Stimulated activated naive B cell treated with anti-CD40 and anti-IgM and Interleukin-4, amounts not matched to agents 10 μg/mL and 1 μg/mL and 100 μg/mL, for 72 hours (primary cell): ENCODE data around the gene RIN2.
"Not testable (repeated sequence)": the region's sequence is repeated elsewhere in the genome, so short reads cannot be mapped to it uniquely, and the experiment has no call there.

Experiments
- ATAC-seq, 2 donors: fragments of 150-1000 bp; cut with Tn5 transposase; replicated peaks; 2 replicates each; pipeline ENCODE4 v1.10.0; 2021; ENCODE audit warnings: moderate library complexity in 1 of 2
- DNase-seq: peaks from one replicate; pipeline ENCODE4 v3.0.0; 2021
- H3K27ac Mint-ChIP-seq: one replicate; pipeline ENCODE4 v1.8.0; 2022; ENCODE audit warnings: mild to moderate bottlenecking, mixed read lengths
- H3K27me3 Mint-ChIP-seq, 2 donors: one replicate each; pipeline ENCODE4 v1.8.0; 2022; ENCODE audit warnings: mixed read lengths in 2 of 2
- H3K36me3 Mint-ChIP-seq, 2 donors: one replicate each; pipeline ENCODE4 v1.8.0; 2022; ENCODE audit warnings: mixed read lengths in 2 of 2, mild to moderate bottlenecking in 1 of 2
- H3K4me1 Mint-ChIP-seq, 2 donors: one replicate each; pipeline ENCODE4 v1.8.0; 2022; ENCODE audit warnings: mixed read lengths in 2 of 2, mild to moderate bottlenecking in 1 of 2
- H3K4me3 Mint-ChIP-seq, 2 donors: one replicate each; pipeline ENCODE4 v1.8.0; 2022; ENCODE audit warnings: mild to moderate bottlenecking in 2 of 2, mixed read lengths in 2 of 2, moderate library complexity in 1 of 2
- H3K9me3 Mint-ChIP-seq, 2 donors: one replicate each; pipeline ENCODE4 v1.8.0; 2022; ENCODE audit warnings: mixed read lengths in 2 of 2, mild to moderate bottlenecking in 1 of 2

The RIN2 gene

DNA sequence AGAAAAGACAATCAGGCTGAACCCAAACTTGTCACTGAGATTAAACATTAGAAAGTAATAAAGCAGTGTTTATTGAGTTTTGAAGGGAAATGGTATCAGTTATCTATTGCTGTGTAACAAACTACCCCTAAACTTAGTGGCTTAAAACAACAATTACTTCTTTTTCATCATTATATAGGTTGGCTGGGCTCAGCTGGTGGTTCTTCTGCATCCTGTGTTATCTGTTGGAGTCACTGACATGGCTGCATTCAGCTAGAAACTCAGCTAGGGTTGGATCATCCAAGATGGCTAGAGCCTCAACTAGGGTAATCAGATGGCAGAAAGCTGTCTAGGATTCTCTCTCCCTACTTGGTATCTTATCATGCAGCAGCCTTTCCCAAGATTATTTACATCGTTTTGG is 12.5 kb upstream of the RIN2 start:
- H3K27ac Mint-ChIP-seq = no peak overlapping the region
- ATAC-seq = no peak
- peaks cover 25 to 40% of the 10 kb centered on the region in 2 donors for H3K27me3 Mint-ChIP-seq
- H3K4me3 Mint-ChIP-seq = no peak overlapping the region
- peaks cover under 1 to 6% of the 10 kb centered on the region in 2 donors for H3K4me1 Mint-ChIP-seq
- DNase-seq = no peak
- H3K9me3 Mint-ChIP-seq = peaks cover 3 to 4% of the 10 kb centered on the region in 2 donors
- H3K36me3 Mint-ChIP-seq = no peaks in the 10 kb centered on the region

DNA sequence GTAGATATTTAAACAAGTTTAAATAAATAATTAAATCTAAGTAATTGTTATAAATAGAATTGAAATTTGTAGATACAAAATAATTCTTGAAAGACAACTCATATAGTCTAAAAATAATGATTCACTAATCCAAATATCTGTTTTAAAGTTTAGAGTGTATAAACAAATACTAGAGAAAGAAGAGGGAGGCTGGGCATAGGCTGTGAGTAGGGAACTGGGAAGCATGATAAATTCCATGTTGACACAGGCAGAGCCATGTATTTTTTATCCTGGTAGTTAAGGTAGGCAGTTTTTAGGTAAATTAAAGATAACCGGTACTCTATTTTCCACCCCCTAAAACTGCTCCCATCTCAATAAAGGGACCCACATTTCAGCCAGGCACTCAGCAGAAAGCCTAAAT is 11.7 kb upstream of the RIN2 start:
- H3K27me3 Mint-ChIP-seq = peaks cover 19 to 33% of the 10 kb centered on the region in 2 donors
- H3K4me3 Mint-ChIP-seq = no peak overlapping the region
- peaks cover 9 to 14% of the 10 kb centered on the region in 2 donors for H3K4me1 Mint-ChIP-seq
- no peaks in the 10 kb centered on the region for H3K36me3 Mint-ChIP-seq
- H3K27ac Mint-ChIP-seq = no peak overlapping the region
- peaks cover 3 to 4% of the 10 kb centered on the region in 2 donors for H3K9me3 Mint-ChIP-seq
- ATAC-seq (no peak), DNase-seq (no peak)

DNA sequence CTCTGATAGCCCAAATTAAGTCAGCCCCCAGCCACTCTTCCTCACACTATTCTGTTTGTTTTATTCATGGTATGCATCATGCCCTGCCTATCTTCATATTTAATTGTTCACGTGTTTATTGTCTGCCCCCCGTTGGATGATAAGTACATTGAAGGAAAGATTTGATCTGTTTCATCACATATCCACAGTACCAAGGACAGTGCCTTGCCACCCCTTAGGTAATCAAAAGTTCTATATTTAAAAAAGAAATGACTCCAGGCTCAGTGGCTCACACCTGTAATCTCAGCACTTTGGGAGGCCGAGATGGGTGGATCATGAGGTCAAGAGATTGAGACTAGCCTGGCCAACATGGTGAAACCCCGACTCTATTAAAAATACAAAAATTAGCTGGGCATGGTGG is 10.2 kb upstream of the RIN2 start:
- no peaks in the 10 kb centered on the region for H3K36me3 Mint-ChIP-seq
- no peak overlapping the region for H3K27ac Mint-ChIP-seq
- H3K4me1 Mint-ChIP-seq = peaks cover 15 to 21% of the 10 kb centered on the region in 2 donors
- no peak overlapping the region for H3K4me3 Mint-ChIP-seq
- ATAC-seq = no peak
- DNase-seq = no peak
- H3K9me3 Mint-ChIP-seq = peaks cover 3 to 4% of the 10 kb centered on the region in 2 donors
- peaks cover 13 to 35% of the 10 kb centered on the region in 2 donors for H3K27me3 Mint-ChIP-seq

DNA sequence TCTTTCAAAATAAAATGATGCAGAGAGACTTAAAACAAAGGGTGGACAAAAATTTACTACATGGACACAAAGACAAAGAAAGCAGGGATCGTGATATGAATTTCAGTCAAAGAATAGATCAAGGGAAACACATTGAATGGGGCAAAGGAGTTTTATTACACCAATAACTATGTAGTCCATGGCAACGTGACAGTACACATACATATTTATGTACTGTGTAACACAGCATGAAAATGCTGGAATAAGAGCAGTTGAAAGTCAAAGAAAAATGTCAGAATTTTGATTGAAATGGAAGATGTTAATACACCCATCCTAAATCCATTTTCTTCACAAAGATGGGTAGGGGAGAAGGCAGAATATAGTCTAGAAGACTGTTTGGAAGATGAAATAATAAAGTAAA is 9.4 kb upstream of the RIN2 start:
- ATAC-seq (no peak), DNase-seq (no peak)
- Mint-ChIP-seq H3K27ac (no peak overlapping the region), H3K27me3 (peaks cover 15 to 36% of the 10 kb centered on the region in 2 donors), H3K36me3 (peaks cover 0 to 2% of the 10 kb centered on the region in 2 donors), H3K4me1 (peaks cover 15 to 21% of the 10 kb centered on the region in 2 donors), H3K9me3 (peaks cover 3 to 4% of the 10 kb centered on the region in 2 donors), H3K4me3 (no peak overlapping the region)

DNA sequence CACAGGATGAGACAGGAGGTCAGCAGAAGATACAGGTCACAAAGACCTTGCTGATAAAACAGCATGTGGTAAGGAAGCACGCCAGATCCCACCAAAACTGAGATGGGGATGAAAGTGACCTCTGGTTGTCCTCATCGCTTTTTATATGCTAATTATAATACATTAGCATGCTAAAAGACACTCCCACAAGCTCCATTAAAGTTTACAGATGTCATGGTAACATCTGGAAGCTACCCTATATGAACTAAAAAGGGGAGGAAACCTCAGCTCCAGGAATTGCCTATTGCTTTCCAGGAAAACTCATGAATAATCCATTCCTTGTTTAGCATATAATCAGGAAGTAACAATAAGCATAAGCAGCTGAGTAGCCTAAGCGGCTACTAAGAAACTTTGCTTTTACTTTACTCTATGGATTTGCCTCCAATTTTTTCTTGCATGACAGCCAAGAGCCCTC is 8.4 kb upstream of the RIN2 start:
- ATAC-seq (no peak), DNase-seq (no peak)
- H3K36me3 Mint-ChIP-seq = peaks cover 0 to 3% of the 10 kb centered on the region in 2 donors
- H3K9me3 Mint-ChIP-seq = peaks cover 1 to 2% of the 10 kb centered on the region in 2 donors
- peaks cover 15 to 21% of the 10 kb centered on the region in 2 donors for H3K4me1 Mint-ChIP-seq
- H3K27ac Mint-ChIP-seq = no peak overlapping the region
- H3K4me3 Mint-ChIP-seq = no peak overlapping the region
- H3K27me3 Mint-ChIP-seq = peaks cover 21 to 41% of the 10 kb centered on the region in 2 donors

DNA sequence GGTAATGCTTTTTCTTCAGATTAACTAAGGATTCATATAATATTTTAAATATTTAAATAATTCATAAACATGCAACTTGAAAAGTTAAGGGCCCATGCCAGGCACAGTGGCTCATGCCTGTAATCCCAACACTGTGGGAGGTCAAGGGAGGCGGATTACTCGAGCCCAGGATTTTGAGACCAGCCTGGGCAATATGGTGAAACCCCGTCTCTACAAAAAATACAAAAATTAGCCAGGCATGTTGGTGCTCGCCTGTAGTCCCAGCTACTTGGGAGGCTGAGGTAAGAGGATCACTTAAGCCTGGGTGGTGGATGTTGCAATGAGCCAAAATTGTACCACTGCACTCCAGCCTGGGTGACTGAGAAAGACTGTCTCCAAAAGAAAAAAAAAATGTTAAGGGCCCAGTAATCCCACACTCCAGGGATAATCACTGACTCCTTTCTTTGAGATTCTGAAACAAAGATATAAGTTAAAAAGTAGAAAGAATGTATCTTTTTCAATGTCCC is 7.9 kb upstream of the RIN2 start:
- peaks cover 15 to 21% of the 10 kb centered on the region in 2 donors for H3K4me1 Mint-ChIP-seq
- H3K4me3 Mint-ChIP-seq = no peak overlapping the region
- ATAC-seq (no peak), DNase-seq (no peak)
- H3K9me3 Mint-ChIP-seq = no peaks in the 10 kb centered on the region
- H3K27me3 Mint-ChIP-seq = peaks cover 21 to 40% of the 10 kb centered on the region in 2 donors
- H3K27ac Mint-ChIP-seq = no peak overlapping the region
- H3K36me3 Mint-ChIP-seq = peaks cover 0 to 3% of the 10 kb centered on the region in 2 donors

DNA sequence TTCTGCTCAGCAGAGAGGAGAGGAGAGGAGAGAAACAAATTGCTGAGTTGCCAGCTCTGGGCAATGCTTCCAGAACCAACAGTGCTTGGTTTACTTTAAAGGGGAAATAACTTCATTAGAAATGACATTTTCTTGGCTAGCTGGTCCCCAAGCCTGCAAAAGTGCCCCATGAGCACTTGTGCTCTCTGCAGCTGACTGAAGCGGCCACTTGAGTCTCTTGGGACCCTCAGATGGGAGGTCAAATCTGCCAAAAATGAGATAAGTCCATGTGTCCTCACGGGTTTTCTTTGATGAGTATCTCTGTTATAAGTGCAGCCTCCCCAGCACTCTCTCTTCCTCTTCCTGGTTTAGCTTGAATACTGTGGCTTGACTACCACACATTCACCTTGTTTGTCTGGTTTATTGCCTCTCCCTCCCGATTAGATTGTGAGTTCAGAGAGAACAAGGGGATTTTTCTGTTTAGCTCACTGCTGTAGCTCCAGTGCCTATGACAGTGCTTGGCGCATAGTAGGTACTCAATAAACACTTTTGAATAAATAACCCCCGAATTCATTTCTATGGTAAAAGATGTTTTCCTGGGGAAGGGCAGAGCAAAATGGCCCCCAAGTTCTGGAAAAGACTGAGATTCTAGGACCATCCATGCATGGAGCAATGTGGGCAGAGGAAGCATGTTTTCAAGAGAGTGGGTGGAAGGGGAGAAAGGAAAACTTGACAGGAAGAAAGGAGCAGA is 7.0 kb upstream of the RIN2 start:
- Mint-ChIP-seq H3K27ac (peak overlapping the region; percentile 82), H3K4me3 (peak overlapping the region; percentile 19 to 26), H3K36me3 (peaks cover 0 to 3% of the 10 kb centered on the region in 2 donors), H3K9me3 (no peaks in the 10 kb centered on the region), H3K27me3 (peaks cover 23 to 43% of the 10 kb centered on the region in 2 donors), H3K4me1 (peaks cover 15 to 22% of the 10 kb centered on the region in 2 donors)
- ATAC-seq = peak; percentile 98
- DNase-seq = peak; percentile 48

DNA sequence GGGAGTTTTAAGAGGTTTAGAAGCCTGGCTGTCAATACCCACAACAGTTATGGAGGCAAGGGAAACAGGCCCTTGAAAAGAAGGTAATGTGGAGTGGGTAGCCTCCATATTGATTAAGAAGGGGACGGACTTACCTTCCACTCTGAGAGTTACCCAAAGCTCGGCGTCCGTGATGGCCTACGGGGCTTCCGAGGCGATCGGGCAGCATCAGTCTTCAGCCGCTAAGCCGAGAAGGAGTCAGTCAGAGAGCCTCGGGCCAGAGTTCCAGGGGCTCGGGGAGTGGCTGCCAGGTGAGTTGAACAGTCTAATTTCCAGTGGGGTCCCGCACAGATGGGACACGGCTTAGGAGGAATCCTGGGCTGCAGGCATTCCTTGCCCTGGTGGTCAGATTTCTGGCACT is 3.9 kb upstream of the RIN2 start:
- H3K27me3 Mint-ChIP-seq = peaks cover 36 to 60% of the 10 kb centered on the region in 2 donors
- not testable (repeated sequence) for H3K36me3 Mint-ChIP-seq, ATAC-seq

DNA sequence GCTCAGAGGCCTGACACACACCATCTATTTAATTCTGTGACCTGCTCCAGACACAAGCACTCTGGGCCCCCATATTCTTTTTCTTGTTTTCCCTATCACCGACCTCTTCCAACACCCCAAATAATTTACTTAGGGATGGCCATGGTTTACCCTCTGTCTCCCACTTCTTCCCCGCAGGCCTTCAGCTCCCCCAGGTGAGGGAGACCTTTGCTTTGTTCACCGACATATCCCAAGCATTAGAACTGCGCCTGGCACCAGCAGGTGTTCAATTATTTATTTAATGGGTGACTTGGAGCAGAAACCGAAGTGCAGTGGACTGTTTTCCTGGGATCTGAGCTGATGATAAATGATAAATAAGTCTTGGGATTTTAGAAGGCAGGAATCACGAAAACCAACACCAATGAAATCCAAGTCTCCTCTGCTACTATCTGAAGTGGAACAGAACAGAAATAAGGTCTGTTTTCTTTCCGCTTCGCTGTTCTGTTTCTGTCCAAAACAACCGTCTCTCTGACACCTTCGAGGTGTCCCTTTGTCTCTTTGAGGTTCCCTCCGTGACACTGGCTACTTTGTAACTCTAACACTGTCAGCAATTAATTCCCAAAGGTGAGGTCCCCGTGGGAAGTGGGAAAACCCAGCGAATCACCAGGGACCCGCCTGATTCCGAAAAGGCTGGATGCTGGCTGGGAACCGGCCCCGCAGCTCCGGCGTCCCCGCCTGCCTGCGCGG is 1.1 kb upstream of the RIN2 start:
- Mint-ChIP-seq H3K4me1 (peaks cover 22 to 41% of the 10 kb centered on the region in 2 donors), H3K4me3 (peak overlapping the region; percentile 90 to 91), H3K36me3 (peaks cover 0 to 4% of the 10 kb centered on the region in 2 donors), H3K27ac (no peak overlapping the region), H3K9me3 (no peaks in the 10 kb centered on the region), H3K27me3 (peaks cover 43 to 58% of the 10 kb centered on the region in 2 donors)
- DNase-seq = no peak
- ATAC-seq = no peak

More for the DNA sequence above, 3.9 kb upstream of the RIN2 start:
- DNase-seq, H3K4me3 Mint-ChIP-seq, H3K27ac Mint-ChIP-seq, H3K9me3 Mint-ChIP-seq: not testable (repeated sequence)
- H3K4me1 Mint-ChIP-seq = peaks cover 26 to 46% of the 10 kb centered on the region in 2 donors

DNA sequence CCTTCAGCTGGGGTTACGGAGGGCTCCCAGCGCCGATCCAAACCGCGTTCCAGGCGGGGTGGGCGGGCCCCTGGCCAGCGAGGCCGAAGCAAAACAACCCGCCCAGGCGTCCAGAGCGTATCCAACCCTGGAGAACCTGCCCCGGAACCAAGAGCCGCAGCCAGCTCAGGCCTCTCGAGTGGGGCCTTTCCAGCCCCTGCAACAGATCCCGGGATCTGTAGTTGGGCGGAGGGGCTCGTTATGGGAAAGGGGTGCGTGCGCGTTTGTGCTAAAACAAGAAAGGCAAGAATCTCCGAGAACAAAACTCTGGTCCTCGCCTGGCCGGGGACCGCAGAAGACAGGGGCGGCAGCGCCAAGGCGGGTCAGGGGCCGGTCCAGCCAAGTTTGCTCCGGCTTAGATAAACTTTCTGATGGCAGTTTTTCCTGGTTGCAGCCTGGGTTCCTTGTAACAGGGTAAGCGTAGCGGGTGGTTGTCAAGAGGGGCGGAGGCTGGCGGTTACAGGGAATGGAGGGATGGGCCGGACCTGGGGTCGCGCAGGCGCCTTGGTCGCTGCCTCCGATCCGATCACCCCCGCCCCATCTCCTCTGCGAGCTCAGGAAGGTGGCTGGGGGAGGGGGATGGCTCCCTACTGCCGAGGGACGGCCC is 448 bp upstream of the RIN2 start:
- no peak for DNase-seq
- peak overlapping the region; percentile 70 for H3K27ac Mint-ChIP-seq
- peaks cover 21 to 43% of the 10 kb centered on the region in 2 donors for H3K4me1 Mint-ChIP-seq
- peak overlapping the region; percentile 90 to 91 for H3K4me3 Mint-ChIP-seq
- peaks cover 46 to 58% of the 10 kb centered on the region in 2 donors for H3K27me3 Mint-ChIP-seq
- peaks cover 0 to 7% of the 10 kb centered on the region in 2 donors for H3K36me3 Mint-ChIP-seq
- H3K9me3 Mint-ChIP-seq = no peaks in the 10 kb centered on the region
- ATAC-seq = peak; percentile 64 to 70

DNA sequence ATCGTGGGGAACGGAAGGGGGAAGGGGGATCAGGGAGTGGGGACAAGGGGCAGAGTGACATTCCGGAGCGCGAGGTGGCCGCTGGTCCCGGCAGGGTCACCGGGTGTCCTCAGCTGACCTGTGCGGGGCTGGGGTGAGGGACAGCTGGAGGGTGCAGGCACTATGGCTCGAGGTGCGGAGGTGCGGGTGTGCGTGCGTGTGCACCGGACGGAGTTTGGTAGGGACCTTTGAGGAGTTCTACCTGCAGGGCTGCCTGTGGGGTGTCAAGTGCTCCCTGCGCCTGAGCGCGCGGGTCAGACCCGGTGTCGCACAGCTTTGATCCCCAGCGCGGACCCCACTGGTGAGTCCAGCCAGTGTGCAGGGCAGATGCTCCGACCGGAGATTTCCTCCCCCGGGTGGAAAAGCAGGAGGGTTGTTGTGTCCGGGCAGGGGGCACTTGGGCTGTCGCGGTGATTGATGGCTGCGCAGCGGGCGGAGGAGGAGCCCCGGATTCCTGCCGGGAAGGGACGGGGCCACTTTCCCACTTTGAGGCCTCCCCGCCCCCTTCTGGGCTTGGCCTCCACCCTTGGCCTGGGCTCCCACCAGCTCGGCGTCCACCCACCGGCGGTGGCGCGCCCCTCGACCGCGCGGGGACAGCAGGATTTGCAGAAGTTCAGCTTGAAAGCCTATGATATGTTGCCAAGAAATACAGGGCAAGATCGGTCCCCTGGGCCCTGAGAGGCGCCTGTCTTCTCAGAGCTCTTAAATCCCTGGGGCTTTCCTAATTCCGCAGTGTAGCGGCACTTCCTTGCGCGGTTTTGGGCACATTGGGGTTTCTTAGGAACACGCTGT is 658 bp downstream of the RIN2 start:
- Mint-ChIP-seq H3K9me3 (no peaks in the 10 kb centered on the region), H3K36me3 (peaks cover 0 to 4% of the 10 kb centered on the region in 2 donors), H3K4me3 (peak overlapping the region; percentile 90 to 91), H3K4me1 (peaks cover 21 to 43% of the 10 kb centered on the region in 2 donors), H3K27me3 (peaks cover 37 to 48% of the 10 kb centered on the region in 2 donors), H3K27ac (peak overlapping the region; percentile 78)
- DNase-seq (peak; percentile 6), ATAC-seq (peak; percentile 55 to 58)

DNA sequence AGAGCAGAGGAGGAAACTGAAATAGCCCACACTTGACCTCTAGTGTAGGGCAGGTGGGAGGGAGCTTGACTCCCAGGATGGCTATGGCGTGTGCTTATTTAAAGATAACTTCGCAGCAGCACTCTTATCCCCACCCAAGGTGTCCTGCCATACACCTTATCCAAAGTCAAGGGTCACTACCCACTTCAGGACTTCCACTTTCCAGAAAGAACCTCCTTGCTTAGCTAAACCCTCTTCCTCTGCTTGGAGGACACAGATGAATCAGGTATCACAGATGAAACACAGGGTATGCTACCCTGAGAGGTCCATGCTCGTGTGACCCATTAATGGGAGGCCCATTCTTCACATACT is 2.3 kb downstream of the RIN2 start:
- Mint-ChIP-seq H3K4me3 (no peak overlapping the region), H3K4me1 (peaks cover 27 to 43% of the 10 kb centered on the region in 2 donors), H3K27ac (no peak overlapping the region), H3K9me3 (no peaks in the 10 kb centered on the region), H3K27me3 (peaks cover 32 to 40% of the 10 kb centered on the region in 2 donors), H3K36me3 (peaks cover 0 to 4% of the 10 kb centered on the region in 2 donors)
- ATAC-seq (no peak), DNase-seq (no peak)

DNA sequence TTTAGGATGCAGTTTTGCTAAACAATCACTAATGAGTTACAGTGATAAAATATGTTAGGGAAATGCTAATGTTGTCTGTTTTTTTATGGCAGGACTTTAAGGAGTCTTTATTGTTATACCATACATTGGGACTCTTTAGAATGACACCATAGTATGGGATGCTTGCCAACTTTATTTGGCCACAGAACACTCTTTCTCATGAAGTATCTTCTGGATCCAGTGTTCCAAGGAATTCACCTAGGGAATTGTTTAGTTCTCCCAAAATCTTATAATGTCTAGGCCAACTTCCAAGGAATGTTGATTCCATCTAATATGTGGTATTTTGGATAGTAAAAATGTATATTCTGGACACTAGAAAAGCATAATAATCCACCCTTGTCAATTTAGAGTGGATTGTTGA is 3.3 kb downstream of the RIN2 start:
- DNase-seq (no peak), ATAC-seq (no peak)
- Mint-ChIP-seq H3K27me3 (peaks cover 34 to 44% of the 10 kb centered on the region in 2 donors), H3K27ac (no peak overlapping the region), H3K4me1 (peaks cover 27 to 38% of the 10 kb centered on the region in 2 donors), H3K36me3 (peaks cover 0 to 4% of the 10 kb centered on the region in 2 donors), H3K4me3 (no peak overlapping the region), H3K9me3 (no peaks in the 10 kb centered on the region)
